ENCODE results near the gene LTB4R.

Gene LTB4R

GRCh38 chr14:24304019-24304387, 7.3 kb upstream of the LTB4R start:
- no peak for DNase-seq

GRCh38 chr14:24307156-24307574, 4.1 kb upstream of the LTB4R start:
- DNase-seq, result no peak

- DNase-seq, result no peak
Measured at GRCh38 chr14:24307575-24308341, 3.5 kb upstream of the LTB4R start, which contains the start of gene CIDEB. CIDEB (minus strand) TSS chr14:24307977; CDS start chr14:24307858, 119 bp downstream.

DNA sequence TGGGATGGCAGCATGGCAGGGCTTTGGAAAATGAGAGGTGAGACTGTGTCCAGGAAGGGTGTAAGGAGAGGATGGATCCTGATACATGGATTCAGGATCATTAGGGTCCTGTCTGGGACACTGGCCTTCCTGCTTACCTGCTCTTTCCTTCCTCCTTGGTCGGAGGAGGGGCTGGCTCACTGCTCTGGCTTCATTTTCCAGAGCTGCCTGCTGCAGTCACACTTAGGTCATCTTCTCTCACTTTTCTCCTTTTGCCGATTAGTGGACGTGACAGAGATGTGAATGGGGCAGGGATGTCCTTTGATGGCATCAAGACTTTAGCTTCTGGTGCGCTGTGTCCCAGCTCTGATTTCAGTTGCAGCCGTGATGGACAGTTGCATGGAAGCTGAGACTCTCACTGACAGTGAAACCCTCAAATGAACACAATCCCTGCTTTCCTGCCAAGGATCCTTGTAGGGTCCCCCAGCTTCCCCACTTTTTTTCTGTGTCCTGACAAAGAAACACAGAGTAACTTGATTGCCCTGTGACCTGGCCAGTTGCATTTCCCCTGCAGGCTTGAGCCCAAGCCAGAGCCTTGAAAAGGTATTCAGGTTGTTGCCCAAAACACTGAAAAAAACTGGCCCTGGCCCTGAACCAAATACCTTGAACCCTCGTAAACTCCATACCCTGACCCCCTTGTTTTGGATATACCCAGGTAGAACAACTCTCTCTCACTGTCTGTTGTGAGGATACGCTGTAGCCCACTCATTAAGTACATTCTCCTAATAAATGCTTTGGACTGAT, 2.8 kb upstream of the LTB4R start:
- DNase-seq, result no peak

DNA sequence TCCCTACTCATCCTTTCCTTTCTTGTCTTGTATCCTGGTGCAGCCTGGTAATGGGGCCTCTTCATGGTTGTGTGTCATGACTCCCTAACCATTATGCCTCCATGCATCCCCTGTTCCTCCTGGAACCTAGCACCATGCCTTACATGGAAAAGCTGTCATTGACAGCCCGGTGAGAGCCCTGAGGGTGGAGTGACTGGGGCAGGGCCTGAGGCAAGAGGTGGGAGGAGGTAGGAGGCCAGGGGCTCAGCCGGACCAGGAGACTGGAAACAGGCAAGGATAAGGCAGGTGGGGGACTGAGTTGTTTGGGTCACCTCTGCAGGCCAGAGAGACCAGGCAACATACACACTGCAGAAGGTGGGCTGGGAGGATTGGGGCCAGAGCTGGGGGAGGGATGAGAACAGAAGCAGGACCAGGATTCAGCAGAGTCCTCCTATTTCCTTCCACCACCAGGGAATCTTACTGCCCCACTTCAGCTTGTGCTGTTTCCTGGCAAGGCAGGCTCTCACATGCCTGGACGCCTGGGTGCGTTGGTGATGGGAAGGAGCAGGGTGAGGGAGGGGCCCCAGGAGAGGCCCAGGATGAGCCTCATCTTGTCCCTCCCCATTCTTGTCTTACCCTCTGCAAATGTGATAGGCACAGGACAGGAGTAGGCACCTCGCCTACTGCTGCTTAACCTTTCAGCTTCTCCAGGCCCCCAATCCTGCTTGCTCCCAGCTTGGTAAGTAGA, 1.6 kb upstream of the LTB4R start, which contains the start of gene LTB4R2:
Gene LTB4R2, plus strand, starts transcription at position 603 of the 727 bp plus-strand sequence. CDS start 525 bp downstream, outside the sequence.
- DNase-seq, result no peak

DNA sequence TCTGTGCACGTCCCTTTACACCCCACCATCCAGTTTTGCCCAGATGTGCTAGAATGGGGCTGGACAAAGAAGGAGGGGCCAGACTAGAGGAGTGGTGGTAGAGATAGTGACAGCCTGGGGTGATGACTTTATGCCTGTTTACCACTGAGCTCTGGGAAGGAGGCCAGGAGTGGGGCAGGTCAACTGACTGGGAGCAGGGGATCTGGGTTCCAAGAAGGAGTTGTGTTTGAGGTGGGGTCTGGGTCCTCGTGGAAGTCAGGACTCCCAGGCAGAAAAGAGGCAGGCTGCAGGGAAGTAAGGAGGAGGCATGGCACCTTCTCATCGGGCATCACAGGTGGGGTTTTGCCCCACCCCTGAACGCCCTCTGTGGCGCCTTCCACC, 1.0 kb upstream of the LTB4R start:
- DNase-seq, result no peak

GRCh38 chr14:24311837-24312615, 724 bp downstream of the LTB4R start:
- no peak for DNase-seq

DNA sequence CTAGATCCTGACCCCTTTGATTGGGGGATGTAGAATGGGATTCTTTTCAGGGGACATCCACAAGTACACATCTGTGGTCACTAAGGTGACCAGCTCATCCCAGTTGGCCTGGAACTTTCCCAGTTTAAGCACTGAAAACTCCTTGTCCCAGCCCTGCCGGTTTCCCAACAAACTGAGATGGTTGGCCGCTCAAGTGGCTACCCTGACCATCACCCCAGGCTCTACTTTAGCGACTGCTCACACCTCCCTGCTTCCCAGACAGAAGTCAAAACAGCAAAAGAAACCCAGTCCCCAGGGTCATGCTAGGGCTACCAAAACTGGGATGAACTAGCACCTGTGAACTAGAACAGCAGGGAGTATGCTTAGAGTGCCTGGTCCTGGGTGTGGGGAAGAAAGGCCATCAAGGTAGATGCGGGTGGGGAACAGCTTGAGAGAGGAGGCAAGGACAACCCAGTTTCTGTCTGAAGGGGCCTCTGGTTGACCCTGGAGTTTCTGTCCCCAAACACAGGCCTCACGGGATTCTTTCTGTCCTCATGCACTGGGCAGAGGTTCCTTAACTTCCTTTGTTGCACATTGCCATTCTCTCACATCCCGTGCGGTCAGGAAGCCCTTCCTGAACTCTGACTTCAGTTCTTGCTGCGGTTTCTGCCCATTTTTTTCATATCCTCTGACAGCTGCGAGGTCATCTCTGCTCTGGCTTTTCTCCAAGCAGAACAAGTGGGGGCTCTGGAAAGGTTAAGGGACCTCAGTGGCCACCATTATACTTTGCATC, 1.6 kb downstream of the LTB4R start:
- no peak for DNase-seq

GRCh38 chr14:24313913-24314312, 2.6 kb downstream of the LTB4R start:
- DNase-seq, result no peak

GRCh38 chr14:24314377-24315193, 3.3 kb downstream of the LTB4R start:
- no peak for DNase-seq

DNA sequence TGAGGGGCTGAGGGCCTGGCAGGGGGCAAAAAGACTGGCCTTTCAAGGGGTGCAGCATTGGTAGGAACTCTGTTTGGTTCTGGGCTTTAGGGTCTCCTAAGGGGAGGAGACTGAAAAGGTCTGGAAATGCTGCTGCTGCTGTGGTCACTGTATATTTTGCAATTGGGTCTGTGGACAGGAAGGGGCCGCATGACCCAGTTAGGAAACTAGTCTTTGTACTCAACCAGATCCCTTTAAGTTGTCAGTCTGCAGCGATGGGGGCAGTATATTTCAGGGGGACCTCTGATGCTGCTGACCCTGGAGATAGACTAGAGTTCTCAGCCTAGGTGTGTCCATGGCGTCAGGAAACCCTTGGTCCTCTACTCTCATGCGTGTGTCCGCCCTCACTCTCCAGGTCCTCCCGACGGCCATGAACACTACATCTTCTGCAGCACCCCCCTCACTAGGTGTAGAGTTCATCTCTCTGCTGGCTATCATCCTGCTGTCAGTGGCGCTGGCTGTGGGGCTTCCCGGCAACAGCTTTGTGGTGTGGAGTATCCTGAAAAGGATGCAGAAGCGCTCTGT, 4.0 kb downstream of the LTB4R start:
- DNase-seq, result no peak

- DNase-seq, result no peak
Measured at GRCh38 chr14:24315807-24316596, 4.7 kb downstream of the LTB4R start.

DNA sequence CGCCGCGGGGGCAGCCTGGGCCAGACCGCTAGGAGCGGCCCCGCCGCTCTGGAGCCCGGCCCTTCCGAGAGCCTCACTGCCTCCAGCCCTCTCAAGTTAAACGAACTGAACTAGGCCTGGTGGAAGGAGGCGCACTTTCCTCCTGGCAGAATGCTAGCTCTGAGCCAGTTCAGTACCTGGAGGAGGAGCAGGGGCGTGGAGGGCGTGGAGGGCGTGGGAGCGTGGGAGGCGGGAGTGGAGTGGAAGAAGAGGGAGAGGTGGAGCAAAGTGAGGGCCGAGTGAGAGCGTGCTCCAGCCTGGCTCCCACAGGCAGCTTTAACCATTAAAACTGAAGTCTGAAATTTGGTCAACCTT, 5.3 kb downstream of the LTB4R start:
- DNase-seq, result no peak

GRCh38 chr14:24317141-24317928, 6.0 kb downstream of the LTB4R start:
- DNase-seq, result no peak

- no peak for DNase-seq
Measured at GRCh38 chr14:24321212-24321975, 10.1 kb downstream of the LTB4R start.

DNA sequence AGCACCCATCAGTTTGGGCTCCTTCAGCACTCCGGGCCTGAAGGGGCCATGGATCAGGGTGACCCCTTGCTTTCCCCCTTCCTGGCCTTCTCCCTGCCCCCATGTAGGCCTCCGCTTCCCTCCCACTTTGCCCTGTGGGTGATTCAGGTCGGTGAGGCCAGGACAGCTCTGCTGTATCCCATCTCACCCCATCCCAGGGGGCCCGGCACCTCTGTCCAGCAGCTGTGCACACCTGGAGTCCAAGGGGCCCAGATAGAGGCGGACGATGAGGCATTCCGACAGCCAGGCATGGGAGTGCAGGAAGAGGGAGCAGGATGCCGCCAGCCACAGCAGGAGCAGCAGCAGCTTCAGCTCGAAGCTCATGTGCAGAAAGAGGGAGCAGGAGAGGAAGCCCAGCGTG, 11.4 kb downstream of the LTB4R start:
- DNase-seq, result no peak

DNA sequence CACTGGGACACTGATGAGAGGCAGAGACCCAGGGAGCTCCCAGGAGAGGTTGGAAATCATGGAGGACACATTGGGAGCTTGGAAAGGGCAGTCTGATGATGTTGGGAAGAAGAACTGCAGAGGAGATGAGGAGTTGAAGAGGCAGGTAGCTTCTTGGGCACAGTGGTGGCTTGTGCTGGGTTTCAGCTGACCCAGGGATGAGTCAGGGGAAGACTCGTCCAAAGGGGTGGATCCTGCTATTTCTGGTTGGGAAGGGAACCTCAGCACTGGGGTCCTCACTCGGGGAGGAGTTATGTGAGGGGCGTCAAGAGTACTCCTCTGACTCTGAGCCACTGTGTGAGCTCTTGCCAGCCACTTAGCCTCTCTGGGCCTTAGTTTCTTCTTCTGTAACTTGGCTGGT, 12.0 kb downstream of the LTB4R start:
- DNase-seq, result no peak

- DNase-seq, result no peak
Measured at GRCh38 chr14:24324024-24324423, 12.7 kb downstream of the LTB4R start.

Data from NCI-H187 treated with DMSO at 0.1 percent for 48 hours (cell line).